T47D (cell line): ENCODE results near the gene ZNF57.
"Not testable (repeated sequence)": the region's sequence is repeated elsewhere in the genome, so short reads cannot be mapped to it uniquely, and the experiment has no call there.

Experiments used
- DNase-seq, 2 experiments: peaks; one replicate each; pipeline versions ENCODE4 v3.0.0 to v3.0.0-alpha.2; 2011 to 2012; ENCODE audit warnings: low read depth in 1 of 2, low spot score in 1 of 2
- JUND ChIP-seq: IDR thresholded peaks from 2 replicates; pipeline ENCODE4 v1.6.1; 2012; ENCODE audit warnings: low read depth
- in situ Hi-C: cut with HindIII; loops from 2 replicates; pipeline ENCODE4 v1.10.0; 2016; ENCODE audit warnings: low sequenced_read_pairs, low pct_unique_long_range_greater_than_20kb

Gene ZNF57

DNA sequence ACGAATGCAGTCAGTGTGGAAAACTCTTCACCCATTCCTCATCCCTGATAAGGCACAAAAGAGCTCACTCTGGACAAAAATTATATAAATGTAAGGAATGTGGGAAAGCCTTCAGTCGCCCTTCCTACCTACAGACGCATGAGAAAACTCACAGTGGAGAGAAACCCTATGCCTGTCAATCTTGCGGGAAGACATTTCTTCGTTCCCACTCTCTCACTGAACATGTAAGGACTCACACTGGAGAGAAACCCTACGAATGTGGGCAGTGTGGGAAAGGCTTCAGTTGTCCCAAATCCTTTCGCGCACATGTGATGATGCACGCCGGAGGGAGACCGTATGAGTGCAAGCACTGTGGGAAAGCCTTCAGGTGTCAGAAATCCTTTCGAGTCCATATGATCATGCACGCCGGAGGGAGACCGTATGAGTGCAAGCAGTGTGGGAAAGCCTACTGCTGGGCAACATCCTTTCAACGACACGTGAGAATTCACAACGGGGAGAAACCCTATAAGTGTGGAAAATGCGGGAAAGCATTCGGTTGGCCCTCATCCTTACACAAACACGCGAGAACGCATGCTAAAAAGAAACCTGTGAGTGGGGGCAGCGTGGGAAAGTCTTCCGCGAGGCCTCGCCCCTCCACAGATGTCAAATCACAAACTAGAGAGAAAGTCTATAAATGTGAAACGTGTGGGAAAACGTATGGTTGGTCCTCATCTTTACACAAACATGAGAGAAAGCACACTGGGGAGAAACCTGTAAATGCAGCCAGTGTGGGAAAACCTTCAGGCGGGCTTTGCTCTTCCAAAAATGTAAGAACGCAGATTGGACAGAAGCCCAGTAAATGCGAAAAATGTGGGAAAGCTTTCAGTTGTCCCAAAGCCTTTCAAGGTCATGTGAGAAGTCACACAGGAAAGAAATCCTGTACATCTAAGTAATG is 23.1 kb upstream of the ZNF57 start:
- DNase-seq = no peak
- TF ChIP-seq JUND = no peak
- in situ Hi-C loops = no loop called here

DNA sequence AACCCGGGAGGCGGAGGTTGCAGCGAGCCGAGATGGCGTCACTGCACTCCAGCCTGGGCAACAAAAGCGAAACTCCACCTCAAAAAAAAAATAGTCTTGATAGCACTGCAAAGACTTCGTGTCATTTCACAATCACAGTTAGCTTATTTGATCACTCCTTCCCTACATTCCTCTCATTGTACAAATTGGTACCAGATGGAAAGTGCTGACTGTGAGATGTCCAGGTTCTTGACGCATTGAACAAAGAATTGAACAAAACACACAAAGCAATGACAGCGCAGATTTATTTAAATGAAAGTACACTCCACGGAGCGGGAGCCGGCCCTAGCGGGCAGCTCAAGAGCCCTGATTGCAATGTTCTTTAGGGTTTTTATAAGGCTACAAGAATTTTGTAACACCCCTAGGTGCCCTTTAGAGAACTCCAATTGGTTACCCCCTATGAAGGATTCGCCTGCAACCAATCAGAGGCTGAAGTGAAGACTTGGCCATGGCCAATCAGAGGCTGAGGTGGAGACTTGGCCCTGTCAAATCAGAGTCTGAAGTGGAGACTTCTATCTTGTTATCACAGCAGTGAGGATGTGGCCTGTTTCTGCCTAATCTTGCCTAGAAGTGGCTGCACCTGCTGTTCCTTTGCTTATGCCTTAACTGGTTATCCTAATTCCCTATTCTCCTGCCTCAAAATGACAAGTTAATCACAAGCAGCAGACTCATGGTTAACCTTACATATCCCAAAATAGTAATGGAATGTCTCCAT is 16.9 kb upstream of the ZNF57 start:
- no peak for TF ChIP-seq JUND
- DNase-seq = no peak
- in situ Hi-C loops = no loop called here

DNA sequence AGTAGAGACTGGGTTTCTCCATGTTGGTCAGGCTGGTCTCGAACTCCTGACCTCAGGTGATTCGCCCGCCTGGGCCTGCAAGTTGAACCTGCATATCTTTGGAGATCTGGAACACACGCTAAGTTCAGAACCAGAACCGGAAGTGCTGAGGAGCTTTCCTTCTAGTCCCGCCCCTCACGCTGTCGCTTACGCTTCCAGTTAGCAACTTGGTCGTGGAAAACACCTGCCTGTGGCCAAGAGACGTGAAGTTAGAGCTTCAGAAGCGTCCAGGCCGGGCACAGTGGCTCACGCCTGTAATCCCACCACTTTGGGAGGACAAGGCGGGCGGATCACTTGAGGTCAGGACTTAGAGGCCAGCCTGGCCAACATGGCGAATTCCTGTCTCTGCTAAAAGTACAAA is 15.0 kb upstream of the ZNF57 start:
- DNase-seq = no peak
- no peak for TF ChIP-seq JUND
- in situ Hi-C loops = no loop called here

DNA sequence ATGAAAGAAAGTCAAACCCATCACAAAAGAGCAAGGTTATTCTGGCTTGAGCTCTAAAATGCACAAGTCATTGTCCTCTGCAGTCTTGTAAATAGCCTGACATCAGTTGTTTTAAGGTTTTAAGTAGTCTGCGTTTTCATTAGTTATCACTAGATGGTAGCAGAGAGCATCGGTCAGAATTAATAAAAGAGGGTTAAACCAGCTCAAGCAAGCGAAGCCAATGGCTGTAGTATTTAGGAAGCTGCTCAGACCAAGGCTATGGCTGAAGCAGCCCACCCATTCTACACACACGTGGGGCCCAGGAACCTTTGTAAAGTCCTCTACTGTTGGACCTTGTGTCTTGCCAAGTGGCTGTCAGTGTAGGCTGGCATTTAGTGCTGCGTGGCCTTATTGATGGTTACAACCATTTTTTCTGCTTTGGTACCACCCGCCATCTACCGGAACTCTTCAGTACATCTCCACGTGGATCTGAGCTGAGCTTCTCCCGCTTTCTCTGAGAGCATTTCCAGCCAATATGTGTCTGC is 13.3 kb upstream of the ZNF57 start:
- no peak for TF ChIP-seq JUND
- in situ Hi-C loops = no loop called here
- peak; percentile 31 to 87 for DNase-seq

DNA sequence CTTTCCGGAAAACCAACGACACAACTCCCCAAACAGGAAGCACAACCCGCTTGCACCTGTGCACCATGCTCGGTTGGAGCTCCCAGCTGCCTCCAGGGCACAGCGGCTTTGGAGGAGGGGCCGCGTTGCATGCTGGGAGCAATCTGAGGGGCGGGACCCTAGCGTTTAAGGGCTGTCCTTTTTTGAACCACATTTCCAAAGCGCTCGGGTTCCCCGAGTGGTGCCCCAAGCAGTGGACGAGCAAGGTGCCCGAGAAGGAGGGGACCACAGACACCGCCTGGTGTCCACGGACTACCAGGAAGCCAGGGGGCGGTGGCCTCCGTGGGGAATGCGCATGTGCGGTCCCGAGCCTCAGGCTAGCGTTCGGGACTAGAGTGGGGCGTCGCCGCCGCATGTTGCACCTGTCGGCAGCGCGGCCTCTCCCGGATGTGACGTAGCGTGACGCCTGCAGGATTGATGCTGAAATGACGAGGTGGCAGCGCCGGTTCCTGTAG is 11.9 kb upstream of the ZNF57 start:
- DNase-seq = peak; percentile 18 to 95
- in situ Hi-C loops = no loop called here

DNA sequence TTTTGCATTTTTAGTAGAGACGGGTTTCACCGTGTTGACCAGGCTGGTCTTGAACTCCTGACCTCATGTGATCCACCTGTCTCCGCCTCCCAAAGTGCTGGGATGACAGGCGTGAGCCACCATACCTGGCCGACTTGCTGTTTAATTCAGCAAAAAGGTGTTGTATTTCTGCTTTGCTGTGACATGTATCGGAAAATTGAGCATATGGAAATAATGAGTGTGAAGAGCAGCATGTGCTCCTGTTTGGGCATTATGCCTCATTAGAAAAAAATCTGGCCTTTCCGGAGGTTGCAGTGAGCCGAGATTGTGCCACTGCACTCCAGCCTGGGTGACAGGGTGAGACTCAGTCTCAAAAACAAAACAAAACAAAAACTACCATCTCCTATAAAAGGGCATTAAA is 10.2 kb upstream of the ZNF57 start:
- in situ Hi-C loops = not testable (repeated sequence)

More for the DNA sequence above, 11.9 kb upstream of the ZNF57 start:
- TF ChIP-seq JUND = no peak

DNA sequence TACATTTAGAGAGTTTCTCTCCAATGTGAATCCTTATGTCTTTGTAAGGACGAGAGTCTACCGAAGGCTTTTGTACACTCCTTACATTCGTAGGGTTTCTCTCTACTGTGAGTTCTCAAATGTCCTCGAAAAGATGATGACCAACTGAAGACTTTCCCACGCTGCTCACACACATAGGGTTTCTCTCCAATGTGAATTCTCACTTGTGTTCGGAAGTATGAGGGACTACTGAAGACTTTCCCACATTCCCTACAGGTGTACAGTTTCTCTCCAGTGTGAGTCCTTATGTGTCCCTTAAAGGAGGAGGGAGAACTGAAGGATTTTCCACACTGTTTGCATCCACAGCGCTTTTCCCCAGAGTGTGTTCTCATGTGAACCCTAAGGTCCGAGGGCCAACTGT is 4.0 kb upstream of the ZNF57 start:
- in situ Hi-C loops = no loop called here
- TF ChIP-seq JUND = no peak
- DNase-seq = no peak

More for the DNA sequence above, 10.2 kb upstream of the ZNF57 start:
- not testable (repeated sequence) for DNase-seq

DNA sequence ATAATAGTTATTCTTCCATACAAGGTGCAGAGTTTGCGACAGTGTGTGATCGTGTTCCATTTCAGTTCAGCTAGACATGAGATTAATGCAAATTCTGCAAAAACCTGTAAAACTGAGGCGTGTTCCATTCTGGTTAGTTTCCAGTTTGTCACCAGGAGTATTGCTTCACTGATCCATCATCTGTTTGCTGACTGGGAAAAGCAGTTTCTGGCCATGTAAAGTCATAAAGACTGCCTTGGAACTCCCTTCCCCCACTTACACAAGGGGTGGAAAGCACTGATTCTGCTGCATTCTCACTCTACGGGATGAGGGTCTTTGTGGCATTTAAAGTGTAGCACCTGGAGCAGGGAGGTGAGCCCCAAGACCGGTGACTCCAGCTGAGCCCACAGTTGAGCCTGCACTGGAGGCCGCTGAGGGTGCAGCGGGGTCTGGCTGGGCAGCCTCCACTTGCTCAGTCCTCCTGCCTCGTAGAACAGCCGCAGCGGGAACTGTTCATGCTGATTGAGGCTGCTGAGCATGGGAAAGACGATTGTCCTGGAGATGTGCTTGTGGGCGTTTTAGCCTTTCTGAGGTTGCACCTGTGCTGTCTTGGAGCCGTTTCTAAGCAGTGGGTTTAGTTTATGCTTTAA is 2.0 kb downstream of the ZNF57 start:
- in situ Hi-C loops = no loop called here
- no peak for DNase-seq
- TF ChIP-seq JUND = no peak

DNA sequence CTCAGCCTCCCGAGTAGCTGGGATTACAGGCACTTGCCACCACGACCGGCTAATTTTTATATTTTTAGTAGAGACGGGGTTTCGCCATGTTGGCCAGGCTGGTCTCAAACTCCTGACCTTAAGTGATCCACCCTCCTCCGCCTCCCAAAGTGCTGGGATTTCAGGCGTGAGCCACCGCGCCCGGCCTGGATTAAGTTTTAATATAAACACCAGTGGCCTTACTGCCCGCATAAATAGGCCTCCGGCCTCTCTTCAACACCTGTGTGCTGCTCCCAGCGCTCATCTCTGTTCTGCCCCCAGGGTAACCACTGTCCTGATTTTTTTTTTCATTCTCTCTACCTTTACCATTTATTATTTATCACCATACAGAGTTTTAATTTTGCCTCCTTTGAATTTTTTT is 2.6 kb downstream of the ZNF57 start:
- in situ Hi-C loops, DNase-seq: not testable (repeated sequence)

DNA sequence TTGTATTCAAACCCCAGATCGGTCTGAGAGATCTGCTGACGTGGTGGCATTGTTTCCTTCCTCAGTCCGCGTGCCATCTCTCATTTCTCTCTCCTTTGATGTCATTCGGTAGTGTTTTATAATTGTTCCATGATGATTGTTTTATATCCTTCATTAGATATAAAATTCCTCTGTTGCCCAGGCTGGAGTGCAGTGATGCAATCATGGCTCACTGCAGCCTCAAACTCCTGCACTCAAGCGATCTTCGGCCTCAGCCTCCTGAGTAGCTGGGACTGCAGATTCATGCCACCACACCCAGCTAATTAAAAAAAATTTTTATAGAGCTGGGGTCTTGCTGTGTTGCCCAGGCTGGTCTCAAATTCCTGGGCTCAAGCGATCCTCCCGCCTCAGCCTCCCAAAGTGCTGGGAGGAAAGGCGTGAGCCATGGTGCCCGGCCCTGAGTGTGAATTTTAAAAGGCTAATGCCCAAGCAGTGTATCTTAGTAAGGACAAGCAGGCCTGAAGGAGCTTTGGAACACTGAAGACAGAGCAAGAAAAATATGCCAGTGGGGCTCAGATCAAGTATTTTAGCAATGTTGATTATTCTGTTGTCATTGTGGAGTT is 5.3 kb downstream of the ZNF57 start:
- no peak for DNase-seq
- in situ Hi-C loops = no loop called here
- TF ChIP-seq JUND = no peak

DNA sequence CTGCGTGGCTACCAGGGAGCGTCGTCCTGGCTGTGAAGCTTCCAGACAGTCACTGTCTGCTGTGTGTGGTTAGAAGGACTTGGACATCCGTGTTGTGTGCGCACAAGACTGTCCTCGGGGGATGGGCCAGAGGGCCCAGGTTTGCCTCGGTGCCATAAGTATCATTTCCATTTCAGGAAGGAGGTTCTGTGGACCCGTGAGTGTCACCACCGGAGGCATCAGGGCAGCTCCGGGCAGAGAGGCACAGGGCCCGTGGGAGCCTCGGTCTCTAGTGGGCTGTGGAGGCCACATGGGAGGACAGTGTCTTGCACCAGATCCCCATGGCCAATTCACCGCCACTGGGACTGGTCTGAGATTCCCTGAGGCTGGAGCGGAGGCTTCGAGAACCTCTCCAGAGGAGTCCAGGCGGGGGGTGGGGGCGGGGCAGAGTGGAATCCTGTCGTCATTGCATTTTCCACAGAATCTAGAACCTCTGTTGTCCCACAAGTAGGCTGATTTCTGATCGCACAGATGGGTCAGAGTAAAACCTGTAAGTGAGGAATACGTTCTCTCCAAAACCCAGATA is 6.0 kb downstream of the ZNF57 start:
- no peak for DNase-seq
- in situ Hi-C loops = no loop called here

DNA sequence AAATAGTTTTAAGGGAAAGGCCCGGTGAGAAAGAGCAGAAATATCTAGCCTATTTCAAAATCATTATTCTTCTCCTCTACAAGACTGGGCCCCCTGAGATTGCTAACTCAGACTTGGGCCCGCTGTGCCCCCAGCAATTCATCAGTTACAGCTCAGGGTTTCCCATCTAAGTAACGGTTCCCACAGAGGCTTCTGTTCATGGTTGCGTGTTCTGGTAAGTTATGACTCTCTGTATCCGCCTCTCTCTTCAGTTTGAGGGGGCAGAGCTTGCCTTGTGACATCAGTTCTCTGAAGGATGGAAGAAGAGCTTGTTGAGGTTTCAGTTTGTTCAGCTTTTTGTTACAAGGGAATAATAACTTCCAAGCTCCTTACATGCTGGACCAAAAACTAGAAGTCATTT is 11.6 kb downstream of the ZNF57 start:
- TF ChIP-seq JUND = no peak
- in situ Hi-C loops = no loop called here
- DNase-seq = no peak

More for the DNA sequence above, 6.0 kb downstream of the ZNF57 start:
- no peak for TF ChIP-seq JUND
